ENCODE measurements around the gene JPT2. TPM values are rescaled to one million over a fixed set of nuclear protein-coding genes. Genes with fewer than 3 reads are reported as not detected.

Gene JPT2
- total RNA-seq, 4 donors from 2014 or later = 20.8 to 57.5 (median 38.2) TPM

GRCh38 chr16:1707193-1707790 is 29.2 kb downstream of the JPT2 start:
- WGBS = 8% methylated on average over 16 of the region's 16 CpGs
- H3K4me3 ChIP-seq = peak overlapping the region; percentile 88 to 96 (median 92)
- H3K36me3 ChIP-seq = peaks cover 0 to 15% (median 4%) of the 10 kb centered on the region in 4 donors
- intact Hi-C loops (cut with DNase I) = loop anchor here (5.0 to 10.0 kb wide), 3 partner anchors 65 to 302 kb away; partner anchors contain the start of genes CRAMP1, EME2, IFT140 and MRPS34
- H3K27ac ChIP-seq (replicated peaks in 1 of 4) = peak overlapping the region; percentile 91 to 95 (median 92)
- no peaks in the 10 kb centered on the region for H3K27me3 ChIP-seq
- peaks cover 24 to 64% (median 49%) of the 10 kb centered on the region in 4 donors for H3K4me1 ChIP-seq
- no peak for DNase-seq (ENCODE audit: extremely low spot score)
- TF ChIP-seq POLR2A (IDR thresholded peaks at IDR 0.05; ENCODE audit: low read depth) (no peak), POLR2AphosphoS5 (IDR thresholded peaks at IDR 0.05) (no peak), EP300 (IDR thresholded peaks at IDR 0.05) (no peak)
- TF ChIP-seq, protein P1, sequence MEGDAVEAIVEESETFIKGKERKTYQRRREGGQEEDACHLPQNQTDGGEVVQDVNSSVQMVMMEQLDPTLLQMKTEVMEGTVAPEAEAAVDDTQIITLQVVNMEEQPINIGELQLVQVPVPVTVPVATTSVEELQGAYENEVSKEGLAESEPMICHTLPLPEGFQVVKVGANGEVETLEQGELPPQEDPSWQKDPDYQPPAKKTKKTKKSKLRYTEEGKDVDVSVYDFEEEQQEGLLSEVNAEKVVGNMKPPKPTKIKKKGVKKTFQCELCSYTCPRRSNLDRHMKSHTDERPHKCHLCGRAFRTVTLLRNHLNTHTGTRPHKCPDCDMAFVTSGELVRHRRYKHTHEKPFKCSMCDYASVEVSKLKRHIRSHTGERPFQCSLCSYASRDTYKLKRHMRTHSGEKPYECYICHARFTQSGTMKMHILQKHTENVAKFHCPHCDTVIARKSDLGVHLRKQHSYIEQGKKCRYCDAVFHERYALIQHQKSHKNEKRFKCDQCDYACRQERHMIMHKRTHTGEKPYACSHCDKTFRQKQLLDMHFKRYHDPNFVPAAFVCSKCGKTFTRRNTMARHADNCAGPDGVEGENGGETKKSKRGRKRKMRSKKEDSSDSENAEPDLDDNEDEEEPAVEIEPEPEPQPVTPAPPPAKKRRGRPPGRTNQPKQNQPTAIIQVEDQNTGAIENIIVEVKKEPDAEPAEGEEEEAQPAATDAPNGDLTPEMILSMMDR (IDR thresholded peaks at IDR 0.05) = no peak
- no peaks in the 10 kb centered on the region for H3K9me3 ChIP-seq

GRCh38 chr16:1708083-1708767 is 30.1 kb downstream of the JPT2 start:
- Histone ChIP-seq H3K27me3 (no peaks in the 10 kb centered on the region), H3K4me3 (peak overlapping the region in 2 of 4 donors; percentile 88 to 93), H3K27ac (replicated peaks in 1 of 4) (peak overlapping the region; percentile 7 to 94 (median 56)), H3K9me3 (no peaks in the 10 kb centered on the region), H3K4me1 (peaks cover 31 to 74% (median 57%) of the 10 kb centered on the region in 4 donors), H3K36me3 (peaks cover 0 to 12% (median 0%) of the 10 kb centered on the region in 4 donors)
- 90% methylated on average over 12 of the region's 18 CpGs for WGBS
- DNase-seq (ENCODE audit: extremely low spot score) = no peak
- TF ChIP-seq EP300 (IDR thresholded peaks at IDR 0.05) (no peak), POLR2AphosphoS5 (IDR thresholded peaks at IDR 0.05) (no peak), POLR2A (IDR thresholded peaks at IDR 0.05; ENCODE audit: low read depth) (no peak)
- TF ChIP-seq, protein P1 (IDR thresholded peaks at IDR 0.05) = no peak
- intact Hi-C loops (cut with DNase I) = loop anchor here (5.0 to 10.0 kb wide), 3 partner anchors 64 to 303 kb away; partner anchors contain the start of genes CRAMP1, EME2, IFT140 and MRPS34

GRCh38 chr16:1708768-1709180 is 30.7 kb downstream of the JPT2 start:
- WGBS = 83% methylated on average over 12 of the region's 13 CpGs
- H3K27me3 ChIP-seq = no peaks in the 10 kb centered on the region
- DNase-seq (ENCODE audit: extremely low spot score) = no peak
- no peak overlapping the region for H3K4me3 ChIP-seq
- intact Hi-C loops (cut with DNase I) = loop anchor here (5.0 to 10.0 kb wide), 3 partner anchors 64 to 304 kb away; partner anchors contain the start of genes CRAMP1, EME2, IFT140 and MRPS34
- no peak for TF ChIP-seq EP300 (IDR thresholded peaks at IDR 0.05)
- TF ChIP-seq, protein P1 (IDR thresholded peaks at IDR 0.05) = no peak
- no peak for TF ChIP-seq POLR2A (IDR thresholded peaks at IDR 0.05; ENCODE audit: low read depth)
- TF ChIP-seq POLR2AphosphoS5 (IDR thresholded peaks at IDR 0.05) = no peak
- peaks cover 0 to 12% (median 0%) of the 10 kb centered on the region in 4 donors for H3K36me3 ChIP-seq
- H3K27ac ChIP-seq (replicated peaks in 1 of 4) = peak overlapping the region in 2 of 4 donors; percentile 21 to 94
- H3K4me1 ChIP-seq = peaks cover 32 to 79% (median 62%) of the 10 kb centered on the region in 4 donors
- no peaks in the 10 kb centered on the region for H3K9me3 ChIP-seq

GRCh38 chr16:1709356-1709755 is 31.3 kb downstream of the JPT2 start:
- H3K4me1 ChIP-seq = peaks cover 33 to 85% (median 65%) of the 10 kb centered on the region in 4 donors
- DNase-seq (ENCODE audit: extremely low spot score) = no peak
- no peaks in the 10 kb centered on the region for H3K9me3 ChIP-seq
- TF ChIP-seq POLR2A (IDR thresholded peaks at IDR 0.05; ENCODE audit: low read depth) = no peak
- TF ChIP-seq EP300 (IDR thresholded peaks at IDR 0.05) = no peak
- no peak for TF ChIP-seq POLR2AphosphoS5 (IDR thresholded peaks at IDR 0.05)
- TF ChIP-seq, protein P1 (IDR thresholded peaks at IDR 0.05) = no peak
- peak overlapping the region in 1 of 4 donors; percentile 15 for H3K27ac ChIP-seq (replicated peaks in 1 of 4)
- peaks cover 0 to 12% (median 1%) of the 10 kb centered on the region in 4 donors for H3K36me3 ChIP-seq
- H3K4me3 ChIP-seq = no peak overlapping the region
- no peaks in the 10 kb centered on the region for H3K27me3 ChIP-seq
- WGBS = 85% methylated on average over 11 of the region's 15 CpGs
- intact Hi-C loops (cut with DNase I) = loop anchor here (5.0 to 10.0 kb wide), 3 partner anchors 63 to 305 kb away; partner anchors contain the start of genes CRAMP1, EME2, IFT140 and MRPS34

All from esophagus muscularis mucosa (tissue), 4 donors.